Measurements from ENCODE around the gene ZNF438. TPM values are rescaled to one million over a fixed set of nuclear protein-coding genes. Genes with fewer than 3 reads are reported as not detected.

Gene ZNF438
- total and polyA plus RNA-seq, 5 experiments from 2014 or later, result 2.3 to 6.0 (median 4.4) TPM

- ATAC-seq (no peak), DNase-seq (no peak)
- Mint-ChIP-seq H3K4me1 (peaks cover 0 to 2% (median 0%) of the 10 kb centered on the region in 4 donors), H3K27ac (peak overlapping the region in 1 of 10 donors; percentile 19), H3K27me3 (no peaks in the 10 kb centered on the region), H3K4me3 (no peak overlapping the region), H3K36me3 (peaks cover 0 to 10% (median 8%) of the 10 kb centered on the region in 3 donors), H3K9me3 (no peaks in the 10 kb centered on the region)
- POLR2A ChIA-PET, result no interaction called here
These were observed 160.8 kb downstream of the ZNF438 start for GRCh38 chr10:30870896-30871295.

GRCh38 chr10:30869566-30869965 is 162.1 kb downstream of the ZNF438 start:
- POLR2A ChIA-PET, result no interaction called here
- Mint-ChIP-seq H3K9me3 (no peaks in the 10 kb centered on the region), H3K4me3 (no peak overlapping the region), H3K27me3 (no peaks in the 10 kb centered on the region), H3K36me3 (peaks cover 0 to 3% (median 1%) of the 10 kb centered on the region in 3 donors), H3K4me1 (no peaks in the 10 kb centered on the region), H3K27ac (no peak overlapping the region)
- ATAC-seq (no peak), DNase-seq (no peak)

GRCh38 chr10:30868611-30869010 is 163.1 kb downstream of the ZNF438 start:
- POLR2A ChIA-PET, result no interaction called here
- no peaks in the 10 kb centered on the region for H3K4me1 Mint-ChIP-seq

GRCh38 chr10:30866896-30867295 is 164.8 kb downstream of the ZNF438 start:
- POLR2A ChIA-PET, result no interaction called here
- no peaks in the 10 kb centered on the region for H3K9me3 Mint-ChIP-seq
- H3K36me3 Mint-ChIP-seq, result peaks cover 0 to 3% (median 1%) of the 10 kb centered on the region in 3 donors
- ATAC-seq (no peak), DNase-seq (no peak)
- no peak overlapping the region for H3K27ac Mint-ChIP-seq
- H3K4me3 Mint-ChIP-seq, result no peak overlapping the region
- H3K4me1 Mint-ChIP-seq, result no peaks in the 10 kb centered on the region
- no peaks in the 10 kb centered on the region for H3K27me3 Mint-ChIP-seq

More at GRCh38 chr10:30868611-30869010, 163.1 kb downstream of the ZNF438 start:
- no peaks in the 10 kb centered on the region for H3K9me3 Mint-ChIP-seq
- no peak for ATAC-seq
- H3K36me3 Mint-ChIP-seq, result peaks cover 0 to 3% (median 1%) of the 10 kb centered on the region in 3 donors
- DNase-seq, result no peak
- H3K27ac Mint-ChIP-seq, result no peak overlapping the region
- H3K27me3 Mint-ChIP-seq, result no peaks in the 10 kb centered on the region
- no peak overlapping the region for H3K4me3 Mint-ChIP-seq

GRCh38 chr10:30865141-30865926 is 166.3 kb downstream of the ZNF438 start:
- Mint-ChIP-seq H3K4me1 (no peaks in the 10 kb centered on the region), H3K4me3 (no peak overlapping the region), H3K27ac (no peak overlapping the region), H3K9me3 (no peaks in the 10 kb centered on the region), H3K27me3 (no peaks in the 10 kb centered on the region), H3K36me3 (peaks cover 0 to 3% (median 1%) of the 10 kb centered on the region in 3 donors)
- POLR2A ChIA-PET, result no interaction called here
- no peak for ATAC-seq
- DNase-seq, result no peak

GRCh38 chr10:30863516-30864210 is 168.0 kb downstream of the ZNF438 start:
- Mint-ChIP-seq H3K9me3 (no peaks in the 10 kb centered on the region), H3K27me3 (no peaks in the 10 kb centered on the region), H3K27ac (no peak overlapping the region), H3K4me3 (no peak overlapping the region), H3K36me3 (no peaks in the 10 kb centered on the region), H3K4me1 (no peaks in the 10 kb centered on the region)
- POLR2A ChIA-PET, result no interaction called here
- DNase-seq, result no peak
- no peak for ATAC-seq

- Mint-ChIP-seq H3K9me3 (no peaks in the 10 kb centered on the region), H3K4me3 (no peak overlapping the region), H3K36me3 (no peaks in the 10 kb centered on the region), H3K27me3 (no peaks in the 10 kb centered on the region), H3K4me1 (no peaks in the 10 kb centered on the region), H3K27ac (no peak overlapping the region)
- POLR2A ChIA-PET, result no interaction called here
- DNase-seq (no peak), ATAC-seq (no peak)
These were observed 169.2 kb downstream of the ZNF438 start for GRCh38 chr10:30862486-30862885.

GRCh38 chr10:30861976-30862375 is 169.7 kb downstream of the ZNF438 start:
- Mint-ChIP-seq H3K4me1 (no peaks in the 10 kb centered on the region), H3K9me3 (no peaks in the 10 kb centered on the region), H3K4me3 (no peak overlapping the region), H3K36me3 (no peaks in the 10 kb centered on the region), H3K27me3 (no peaks in the 10 kb centered on the region), H3K27ac (no peak overlapping the region)
- DNase-seq (no peak), ATAC-seq (no peak)
- POLR2A ChIA-PET, result no interaction called here

GRCh38 chr10:30861221-30861620 is 170.4 kb downstream of the ZNF438 start:
- POLR2A ChIA-PET, result no interaction called here
- H3K4me3 Mint-ChIP-seq, result no peak overlapping the region
- peak overlapping the region in 1 of 10 donors; percentile 40 for H3K27ac Mint-ChIP-seq
- H3K27me3 Mint-ChIP-seq, result no peaks in the 10 kb centered on the region
- ATAC-seq, result no peak
- no peak for DNase-seq
- no peaks in the 10 kb centered on the region for H3K4me1 Mint-ChIP-seq
- H3K36me3 Mint-ChIP-seq, result no peaks in the 10 kb centered on the region
- H3K9me3 Mint-ChIP-seq, result no peaks in the 10 kb centered on the region

- H3K9me3 Mint-ChIP-seq, result no peaks in the 10 kb centered on the region
- POLR2A ChIA-PET, result no interaction called here
- no peaks in the 10 kb centered on the region for H3K4me1 Mint-ChIP-seq
- no peak overlapping the region for H3K27ac Mint-ChIP-seq
- H3K27me3 Mint-ChIP-seq, result no peaks in the 10 kb centered on the region
- no peaks in the 10 kb centered on the region for H3K36me3 Mint-ChIP-seq
- DNase-seq (no peak), ATAC-seq (no peak)
- H3K4me3 Mint-ChIP-seq, result no peak overlapping the region
These were observed 173.2 kb downstream of the ZNF438 start for GRCh38 chr10:30858499-30858898.

- no peaks in the 10 kb centered on the region for H3K27me3 Mint-ChIP-seq
- POLR2A ChIA-PET, result no interaction called here
- peak overlapping the region in 1 of 10 donors; percentile 32 for H3K27ac Mint-ChIP-seq
- H3K9me3 Mint-ChIP-seq, result no peaks in the 10 kb centered on the region
- DNase-seq, result no peak
- ATAC-seq, result no peak
- no peak overlapping the region for H3K4me3 Mint-ChIP-seq
- peaks cover 0 to 2% (median 0%) of the 10 kb centered on the region in 4 donors for H3K4me1 Mint-ChIP-seq
- H3K36me3 Mint-ChIP-seq, result no peaks in the 10 kb centered on the region
These were observed 173.9 kb downstream of the ZNF438 start for GRCh38 chr10:30857803-30858202.

GRCh38 chr10:30855131-30855530 is 176.5 kb downstream of the ZNF438 start:
- ATAC-seq (no peak), DNase-seq (no peak)
- POLR2A ChIA-PET, result no interaction called here
- no peak overlapping the region for H3K27ac Mint-ChIP-seq
- H3K4me1 Mint-ChIP-seq, result peaks cover 0 to 2% (median 0%) of the 10 kb centered on the region in 4 donors
- no peaks in the 10 kb centered on the region for H3K36me3 Mint-ChIP-seq
- H3K9me3 Mint-ChIP-seq, result no peaks in the 10 kb centered on the region
- H3K4me3 Mint-ChIP-seq, result no peak overlapping the region
- no peaks in the 10 kb centered on the region for H3K27me3 Mint-ChIP-seq

- peak overlapping the region in 2 of 10 donors; percentile 11 to 23 for H3K27ac Mint-ChIP-seq
- no peaks in the 10 kb centered on the region for H3K27me3 Mint-ChIP-seq
- no peak for DNase-seq
- no peak overlapping the region for H3K4me3 Mint-ChIP-seq
- H3K36me3 Mint-ChIP-seq, result peaks cover 0 to 1% (median 0%) of the 10 kb centered on the region in 3 donors
- peaks cover 0 to 4% (median under 1%) of the 10 kb centered on the region in 4 donors for H3K4me1 Mint-ChIP-seq
- no peaks in the 10 kb centered on the region for H3K9me3 Mint-ChIP-seq
- POLR2A ChIA-PET, result no interaction called here
- ATAC-seq, result no peak
These were observed 177.0 kb downstream of the ZNF438 start for GRCh38 chr10:30854656-30855055.

Data from naive thymus-derived CD8-positive, alpha-beta T cell (primary cell).